IMR-90 (cell line): ENCODE measurements around the gene RPL31. TPM values are rescaled to one million over a fixed set of nuclear protein-coding genes. Genes with fewer than 3 reads are reported as not detected.

Source experiments
- ATAC-seq: fragments of 200-7000 bp; cut with Tn5 transposase; 2 replicates; pipeline ENCODE4 v1.9.1; 2020; ENCODE audit warnings: low read depth, mild to moderate bottlenecking, moderate library complexity
- BruUV-seq: library from RNA; stranded (reverse); fragments of 400-500 nt; replicated peaks from 2 replicates; lab custom pipeline; 2021; lab: Mats Ljungman, UMichigan
- CTCF ChIA-PET: fragments of 300-600 bp; formaldehyde crosslinking; extraction: SDS; loops from one replicate; lab custom pipeline; 2021; ENCODE audit warnings: antibody characterized with exemption; lab: Yijun Ruan, JAX
- POLR2A ChIA-PET: fragments of 300-600 bp; sonication (Branson Sonifier 250); formaldehyde crosslinking; loops from one replicate; lab custom pipeline; 2022; ENCODE audit warnings: antibody characterized with exemption; ENCODE audit not compliant: unreplicated experiment; lab: Charles Lee
- DNase-seq: peaks from one replicate; pipeline ENCODE4 v3.0.0; 2013
- H2AFZ ChIP-seq: replicated peaks from 2 replicates; pipeline ENCODE3; 2013; ENCODE audit warnings: low read length, mild to moderate bottlenecking; ENCODE audit not compliant: poor library complexity
- H2AK5ac ChIP-seq: 2 replicates; pipeline ENCODE4 v1.6.1; 2013; ENCODE audit warnings: low read depth, low read length, inconsistent platforms
- H2AK9ac ChIP-seq: replicated peaks from 2 replicates; pipeline ENCODE3; 2013; ENCODE audit warnings: mild to moderate bottlenecking, low read depth, low read length, moderate library complexity; ENCODE audit not compliant: poor library complexity
- H2BK120ac ChIP-seq: 2 replicates; pipeline ENCODE4 v1.6.1; 2013; ENCODE audit warnings: low read depth, low read length, inconsistent platforms
- H2BK15ac ChIP-seq: 3 replicates; pipeline ENCODE4 v1.6.1; 2013; ENCODE audit warnings: low read depth, low read length, inconsistent platforms
- H2BK20ac ChIP-seq: 2 replicates; pipeline ENCODE4 v1.6.1; 2013; ENCODE audit warnings: low read depth, mild to moderate bottlenecking, inconsistent platforms, low read length, moderate library complexity
- H2BK5ac ChIP-seq: 2 replicates; pipeline ENCODE4 v1.6.1; 2013; ENCODE audit warnings: mild to moderate bottlenecking, low read depth, low read length, inconsistent platforms; ENCODE audit not compliant: poor library complexity, severe bottlenecking
- H3K14ac ChIP-seq: replicated peaks from 2 replicates; pipeline ENCODE4 v1.6.1; 2013; ENCODE audit warnings: low read depth, low read length, inconsistent platforms
- H3K18ac ChIP-seq: 2 replicates; pipeline ENCODE4 v1.6.1; 2013; ENCODE audit warnings: low read depth, low read length, control low read depth
- H3K23ac ChIP-seq: 2 replicates; pipeline ENCODE4 v1.6.1; 2013; ENCODE audit warnings: low read depth, low read length, inconsistent platforms
- H3K27ac ChIP-seq: 2 replicates; pipeline ENCODE4 v1.5.1; 2013; ENCODE audit warnings: mild to moderate bottlenecking, control low read depth, low read length; ENCODE audit not compliant: insufficient read depth
- H3K27me3 ChIP-seq: 2 replicates; pipeline ENCODE4 v1.6.1; 2013; ENCODE audit warnings: low read length; ENCODE audit not compliant: control insufficient read depth, insufficient read depth
- H3K36me3 ChIP-seq: 2 replicates; pipeline ENCODE4 v1.6.1; 2013; ENCODE audit warnings: low read length, mixed read lengths; ENCODE audit not compliant: control insufficient read depth, insufficient read depth
- H3K4ac ChIP-seq: 2 replicates; pipeline ENCODE4 v1.6.1; 2013; ENCODE audit warnings: low read depth, low read length, inconsistent platforms
- H3K4me1 ChIP-seq: 2 replicates; pipeline ENCODE4 v1.6.1; 2013; ENCODE audit warnings: low read length, mixed read lengths; ENCODE audit not compliant: control insufficient read depth, insufficient read depth
- H3K4me2 ChIP-seq: 2 replicates; pipeline ENCODE4 v1.6.1; 2013; ENCODE audit warnings: low read depth, mild to moderate bottlenecking, control low read depth, low read length, moderate library complexity
- H3K4me3 ChIP-seq: 2 replicates; pipeline ENCODE4 v1.5.1; 2013; ENCODE audit warnings: low read depth, mild to moderate bottlenecking, control low read depth, low read length, moderate library complexity; ENCODE audit not compliant: insufficient read depth
- H3K56ac ChIP-seq: 2 replicates; pipeline ENCODE4 v1.6.1; 2013; ENCODE audit warnings: low read length, inconsistent platforms; ENCODE audit not compliant: insufficient read depth; ENCODE audit errors: extremely low read depth
- H3K79me1 ChIP-seq, 2 experiments: 2 replicates each; pipeline ENCODE4 v1.6.1; 2013; ENCODE audit warnings: low read length in 2 of 2, inconsistent platforms in 1 of 2, low read depth in 1 of 2
- H3K9ac ChIP-seq: 2 replicates; pipeline ENCODE4 v1.6.1; 2013; ENCODE audit warnings: low read depth, low read length, control low read depth
- H3K9me1 ChIP-seq: 2 replicates; pipeline ENCODE4 v1.6.1; 2013; ENCODE audit warnings: low read length, inconsistent platforms; ENCODE audit not compliant: insufficient read depth
- H3K9me3 ChIP-seq: 2 replicates; pipeline ENCODE4 v1.6.1; 2013; ENCODE audit warnings: low read length; ENCODE audit not compliant: control insufficient read depth, insufficient read depth
- H4K20me1 ChIP-seq: 2 replicates; pipeline ENCODE4 v1.6.1; 2013; ENCODE audit warnings: low read length, inconsistent platforms; ENCODE audit not compliant: insufficient read depth
- H4K5ac ChIP-seq: 2 replicates; pipeline ENCODE4 v1.6.1; 2013; ENCODE audit warnings: mild to moderate bottlenecking, low read depth, low read length, control low read depth
- H4K8ac ChIP-seq, 2 experiments: 2 replicates each; pipeline ENCODE4 v1.6.1; 2013; ENCODE audit warnings: low read depth in 2 of 2, low read length in 2 of 2, control low read depth in 1 of 2, inconsistent platforms in 1 of 2
- H4K91ac ChIP-seq: 2 replicates; pipeline ENCODE4 v1.6.1; 2013; ENCODE audit warnings: low read depth, low read length, inconsistent platforms; ENCODE audit not compliant: insufficient read depth
- CEBPB ChIP-seq: IDR thresholded peaks from 2 replicates; pipeline ENCODE4 v1.6.1; 2012; ENCODE audit warnings: low read depth, low read length, improper control_type of control experiment
- CTCF ChIP-seq: conservative IDR thresholded peaks from 2 replicates; pipeline ENCODE4 v1.5.1; 2012; ENCODE audit warnings: mild to moderate bottlenecking, low read depth, low read length, improper control_type of control experiment
- MAFK ChIP-seq: IDR thresholded peaks from 2 replicates; pipeline ENCODE4 v1.6.1; 2012; ENCODE audit warnings: low read depth, low read length, improper control_type of control experiment
- MAZ ChIP-seq: IDR thresholded peaks from 2 replicates; pipeline ENCODE4 v1.6.1; 2012; ENCODE audit warnings: low read depth, mild to moderate bottlenecking, low read length, improper control_type of control experiment, moderate library complexity, borderline replicate concordance
- POLR2A ChIP-seq: IDR thresholded peaks from 2 replicates; pipeline ENCODE4 v1.6.1; 2012; ENCODE audit warnings: mild to moderate bottlenecking, low read depth, low read length
- RAD21 ChIP-seq: IDR thresholded peaks from 2 replicates; pipeline ENCODE4 v1.6.1; 2012; ENCODE audit warnings: low read length, improper control_type of control experiment
- USF2 ChIP-seq: fragments of 150-350 bp; IDR thresholded peaks from 2 replicates; pipeline ENCODE4 v1.6.1; 2017; ENCODE audit warnings: mild to moderate bottlenecking, antibody characterized with exemption, low read length, low read depth
- WGBS, 2 experiments: methylation state at CpG; one replicate each; pipeline versions ENCODE4 v1.1.5 to v1.1.7; 2013; ENCODE audit warnings: missing lambda C conversion rate in 2 of 2; ENCODE audit not compliant: insufficient read length in 1 of 2; ENCODE audit errors: extremely low coverage in 2 of 2; 5-methylcytosine and 5-hydroxymethylcytosine counted together
- dilution Hi-C: fragments of 300-500 bp; cut with HindIII; formaldehyde crosslinking; loops from one replicate; pipeline ENCODE4 v1.14.3; 2018; ENCODE audit warnings: low sequenced_read_pairs; ENCODE audit not compliant: unreplicated experiment
- in situ Hi-C: fragments of 300-500 bp; cut with MboI; formaldehyde crosslinking; loops from 3 replicates; pipeline ENCODE4 v1.14.3; 2019; ENCODE audit warnings: low sequenced_read_pairs, inconsistent platforms, mixed read lengths
- intact Hi-C: fragments of 100-400 bp; cut with micrococcal nuclease; formaldehyde crosslinking; loops from 2 replicates; pipeline ENCODE4 v1.10.0; 2022
- polyA plus RNA-seq, 3 experiments: library from polyadenylated mRNA; depleted of rRNA; stranded (reverse); fragments of >200 nt; gene quantifications; 2 replicates each; pipeline ENCODE4 v1.2.3, GENCODE V29; 2012; ENCODE audit warnings: low replicate concordance in 1 of 3
- total RNA-seq: library from RNA; depleted of rRNA; stranded (reverse); fragments of >200 nt; gene quantifications from 2 replicates; pipeline ENCODE4 v1.2.3, GENCODE V29; 2012

The RPL31 gene
- total and polyA plus RNA-seq, 2 of the 4 experiments (the other 2 are of a cell fraction) = 358 to 2,908 TPM

- no peak overlapping the region for H3K23ac ChIP-seq
- H2AFZ ChIP-seq = no peak overlapping the region
- H4K91ac ChIP-seq = no peak overlapping the region
- ATAC-seq = no peak
- no peak overlapping the region for H2AK9ac ChIP-seq
- no peak overlapping the region for H2AK5ac ChIP-seq
- H4K8ac ChIP-seq = no peak overlapping the region
- intact Hi-C loops = loop anchor here (10.0 kb wide), 1 partner anchor 558 kb away; no protein-coding TSS in a partner anchor
- no peak overlapping the region for H2BK5ac ChIP-seq
- H3K9me1 ChIP-seq = peaks cover 4% of the 10 kb centered on the region; the same call in 1 of the 2 replicates
- no peak for TF ChIP-seq CEBPB
- no peak for TF ChIP-seq RAD21
- TF ChIP-seq POLR2A = no peak
- no peak for TF ChIP-seq MAZ
- no peak for TF ChIP-seq CTCF
- TF ChIP-seq MAFK = no peak
- TF ChIP-seq USF2 = no peak
- H4K5ac ChIP-seq = no peak overlapping the region
- H3K79me1 ChIP-seq = no peaks in the 10 kb centered on the region
- POLR2A ChIA-PET = no interaction called here
- H3K4ac ChIP-seq = no peak overlapping the region
- H3K36me3 ChIP-seq = peaks cover 10% of the 10 kb centered on the region
- BruUV-seq = no TSS peak
- in situ Hi-C loops = no loop called here
- H2BK15ac ChIP-seq = no peak overlapping the region
- no peak overlapping the region for H2BK20ac ChIP-seq
- dilution Hi-C loops = no loop called here
- H3K9ac ChIP-seq = no peak overlapping the region
- H3K56ac ChIP-seq = no peak overlapping the region
- no peak overlapping the region for H3K27ac ChIP-seq
- H3K4me2 ChIP-seq = no peak overlapping the region
- 100% methylated on average over 3 of the region's 12 CpGs; no CpG with 5 or more reads in 1 of the 2 experiments for WGBS, 2 experiments
- H2BK120ac ChIP-seq = no peak overlapping the region
- CTCF ChIA-PET = interaction anchor here (1.0 kb wide), 1 partner anchor 253 kb away, joined by 3 read pairs; no protein-coding TSS in a partner anchor
- no peaks in the 10 kb centered on the region for H3K9me3 ChIP-seq
- H3K27me3 ChIP-seq = no peaks in the 10 kb centered on the region
- H3K4me3 ChIP-seq = no peak overlapping the region
- no peaks in the 10 kb centered on the region; the same call in 1 of the 2 replicates for H4K20me1 ChIP-seq
- no peak overlapping the region for H3K18ac ChIP-seq
- H3K14ac ChIP-seq = no peak overlapping the region
- peaks cover 4% of the 10 kb centered on the region; the same call in 1 of the 2 replicates for H3K4me1 ChIP-seq
- DNase-seq = no peak
Observed at GRCh38 chr2:100983201-100983600, 18.9 kb upstream of the RPL31 start.
